ENCODE results near the gene ZNF326. TPM values are rescaled to one million over a fixed set of nuclear protein-coding genes. Genes with fewer than 3 reads are reported as not detected.

The ZNF326 gene
- total RNA-seq, 1 experiment from 2014 or later, result 39.0 TPM

- no CpG with 5 or more reads among the region's 6 CpGs for whole genome bisulfite sequencing (ENCODE audit: extremely low coverage, insufficient read length, low lambda C conversion rate)
- H3K27ac Mint-ChIP-seq, result no peak overlapping the region
- Histone ChIP-seq H2BK20ac (ENCODE audit: low read depth, low read length, poor library complexity, severe bottlenecking) (no peak overlapping the region), H4K20me1 (ENCODE audit: control insufficient read depth, insufficient read depth, insufficient read length) (no peaks in the 10 kb centered on the region), H4K91ac (ENCODE audit: insufficient read length, low read depth, low read length) (no peak overlapping the region), H3K23ac (ENCODE audit: insufficient read length, low read depth, low read length) (no peak overlapping the region), H3T11ph (ENCODE audit: low read length) (no peak overlapping the region), H2BK120ac (ENCODE audit: low read depth, low read length, poor library complexity, severe bottlenecking) (no peak overlapping the region), H3K79me2 (ENCODE audit: insufficient read depth, low read length) (no peaks in the 10 kb centered on the region), H3K79me1 (ENCODE audit: insufficient read depth, low read depth, low read length, poor library complexity, severe bottlenecking) (no peaks in the 10 kb centered on the region), H3K23me2 (ENCODE audit: insufficient read length, low read depth, low read length, poor library complexity, severe bottlenecking) (no peaks in the 10 kb centered on the region), H3K27me3 (ENCODE audit: insufficient read depth, low read length) (no peaks in the 10 kb centered on the region), H3K9ac (ENCODE audit: extremely low read depth, insufficient read length, low read length) (no peak overlapping the region), H2AK5ac (ENCODE audit: insufficient read length, low read length) (no peak overlapping the region), H3K14ac (ENCODE audit: insufficient read depth, low read length) (no peak overlapping the region), H3K56ac (ENCODE audit: insufficient read length, low read depth, low read length) (no peak overlapping the region), H2AFZ (ENCODE audit: low read length) (no peak overlapping the region), H3K18ac (ENCODE audit: insufficient read length, low read depth, low read length) (no peak overlapping the region), H4K5ac (ENCODE audit: insufficient read length, low read depth, low read length) (no peak overlapping the region), H3K4ac (ENCODE audit: low read depth, low read length) (no peak overlapping the region), H2BK12ac (ENCODE audit: insufficient read length, low read depth, low read length) (no peak overlapping the region), H4K8ac (replicated peaks; ENCODE audit: insufficient read length, low read depth, low read length) (no peak overlapping the region), H3K27ac (ENCODE audit: insufficient read length, low read depth, low read length) (no peak overlapping the region), H3K9me3 (ENCODE audit: control insufficient read depth, low read depth, low read length) (no peaks in the 10 kb centered on the region), H3K4me1 (ENCODE audit: insufficient read depth, low read length) (peaks cover 5% of the 10 kb centered on the region), H3K4me2 (ENCODE audit: insufficient read depth, insufficient read length, low read length) (no peak overlapping the region), H2BK5ac (ENCODE audit: insufficient read length, low read length) (no peak overlapping the region), H2BK15ac (ENCODE audit: low read depth, low read length) (no peak overlapping the region)
- H3K9me3 Mint-ChIP-seq, result no peaks in the 10 kb centered on the region; a peak in 1 of 5 replicates
- peaks cover 41 to 44% of the 10 kb centered on the region in 2 experiments for H3K4me1 Mint-ChIP-seq
- DNase-seq, result no peak
- TF ChIP-seq CTCF (conservative IDR thresholded peaks at IDR 0.05), result no peak
- no peaks in the 10 kb centered on the region; a peak in 1 of 7 replicates for H3K36me3 Mint-ChIP-seq (ENCODE audit: insufficient read depth in 1 of 3, low read depth in 3 of 3)
- H3K27me3 Mint-ChIP-seq (ENCODE audit: low read depth), result peaks cover 2% of the 10 kb centered on the region; the same call in 1 of the 2 replicates
- no peak overlapping the region for H3K4me3 Mint-ChIP-seq
Measured at GRCh38 chr1:89948722-89949345, 46.1 kb upstream of the ZNF326 start.

Measured in H9 (cell line).